Measurements from ENCODE around the gene SIK3.

Gene SIK3

GRCh38 chr11:117064275-117064674 is 34.0 kb downstream of the SIK3 start:
- Histone ChIP-seq H3K4me3 (ENCODE audit: low read length) (peak overlapping the region; percentile 49), H3K9me2 (replicated peaks; ENCODE audit: insufficient read depth, low read length) (no peaks in the 10 kb centered on the region), H3F3A (ENCODE audit: insufficient read depth, low read length) (peaks cover 29% of the 10 kb centered on the region), H3K36me3 (replicated peaks; ENCODE audit: insufficient read depth, low read length) (no peaks in the 10 kb centered on the region), H3K79me2 (ENCODE audit: low read length) (peaks cover 91% of the 10 kb centered on the region), H3K4me1 (ENCODE audit: low read length) (peaks cover 22% of the 10 kb centered on the region), H3K27ac (ENCODE audit: low read length) (peak overlapping the region; percentile 85), H3K27me3 (replicated peaks; ENCODE audit: insufficient read depth, low read length) (no peaks in the 10 kb centered on the region), H3K9me3 (replicated peaks; ENCODE audit: insufficient read depth, low read length) (no peaks in the 10 kb centered on the region), H4K20me1 (ENCODE audit: insufficient read depth, low read length) (no peaks in the 10 kb centered on the region; the same call in 1 of the 2 replicates), H2AFZ (ENCODE audit: low read length) (no peak overlapping the region), H3K4me2 (ENCODE audit: low read depth, low read length) (peak overlapping the region; percentile 77), H3K9ac (ENCODE audit: low read length) (peak overlapping the region; percentile 49; the same call in 1 of the 2 replicates)
- peak; percentile 48 for DNase-seq
- TF ChIP-seq CTCF (IDR thresholded peaks at IDR 0.05; ENCODE audit: low read length): no peak
- TF ChIP-seq EZH2 (optimal IDR thresholded peaks at IDR 0.05; ENCODE audit: low read depth, low read length): no peak
- no peak for TF ChIP-seq EZH2phosphoT487 (IDR thresholded peaks at IDR 0.05; ENCODE audit: low read length)

- H3F3A ChIP-seq (ENCODE audit: insufficient read depth, low read length): peaks cover 29% of the 10 kb centered on the region
- no peak overlapping the region for H3K9ac ChIP-seq (ENCODE audit: low read length)
These were observed 35.7 kb downstream of the SIK3 start for GRCh38 chr11:117062498-117062897.

GRCh38 chr11:117061256-117061655 is 37.0 kb downstream of the SIK3 start:
- no peaks in the 10 kb centered on the region for H3K9me2 ChIP-seq (replicated peaks; ENCODE audit: insufficient read depth, low read length)
- H3K79me2 ChIP-seq (ENCODE audit: low read length): peaks cover 90% of the 10 kb centered on the region
- no peak for TF ChIP-seq CTCF (IDR thresholded peaks at IDR 0.05; ENCODE audit: low read length)
- TF ChIP-seq EZH2phosphoT487 (IDR thresholded peaks at IDR 0.05; ENCODE audit: low read length): no peak
- TF ChIP-seq EZH2 (optimal IDR thresholded peaks at IDR 0.05; ENCODE audit: low read depth, low read length): no peak
- no peak overlapping the region for H3K27ac ChIP-seq (ENCODE audit: low read length)
- peaks cover 27% of the 10 kb centered on the region for H3K4me1 ChIP-seq (ENCODE audit: low read length)
- H3K36me3 ChIP-seq (replicated peaks; ENCODE audit: insufficient read depth, low read length): no peaks in the 10 kb centered on the region
- H3K4me3 ChIP-seq (ENCODE audit: low read length): no peak overlapping the region
- no peaks in the 10 kb centered on the region for H3K9me3 ChIP-seq (replicated peaks; ENCODE audit: insufficient read depth, low read length)
- no peak overlapping the region for H3K9ac ChIP-seq (ENCODE audit: low read length)
- no peaks in the 10 kb centered on the region for H3K27me3 ChIP-seq (replicated peaks; ENCODE audit: insufficient read depth, low read length)
- no peak overlapping the region for H2AFZ ChIP-seq (ENCODE audit: low read length)
- H3K4me2 ChIP-seq (ENCODE audit: low read depth, low read length): no peak overlapping the region
- 0 out of 2 replicates have a peak, but pooled peaks cover 5% of the 10 kb centered on the region for H4K20me1 ChIP-seq (ENCODE audit: insufficient read depth, low read length)
- no peak for DNase-seq
- H3F3A ChIP-seq (ENCODE audit: insufficient read depth, low read length): peaks cover 29% of the 10 kb centered on the region

More at GRCh38 chr11:117062498-117062897, 35.7 kb downstream of the SIK3 start:
- Histone ChIP-seq H3K27me3 (replicated peaks; ENCODE audit: insufficient read depth, low read length) (no peaks in the 10 kb centered on the region), H2AFZ (ENCODE audit: low read length) (no peak overlapping the region), H3K4me2 (ENCODE audit: low read depth, low read length) (peak overlapping the region; percentile 77), H3K36me3 (replicated peaks; ENCODE audit: insufficient read depth, low read length) (no peaks in the 10 kb centered on the region), H4K20me1 (ENCODE audit: insufficient read depth, low read length) (0 out of 2 replicates have a peak, but pooled peaks cover 5% of the 10 kb centered on the region), H3K27ac (ENCODE audit: low read length) (peak overlapping the region; percentile 85; the same call in 1 of the 2 replicates), H3K79me2 (ENCODE audit: low read length) (peaks cover 92% of the 10 kb centered on the region), H3K9me2 (replicated peaks; ENCODE audit: insufficient read depth, low read length) (no peaks in the 10 kb centered on the region), H3K4me3 (ENCODE audit: low read length) (peak overlapping the region; percentile 1; the same call in 1 of the 2 replicates), H3K4me1 (ENCODE audit: low read length) (peaks cover 27% of the 10 kb centered on the region), H3K9me3 (replicated peaks; ENCODE audit: insufficient read depth, low read length) (no peaks in the 10 kb centered on the region)
- DNase-seq: no peak
- no peak for TF ChIP-seq CTCF (IDR thresholded peaks at IDR 0.05; ENCODE audit: low read length)
- no peak for TF ChIP-seq EZH2 (optimal IDR thresholded peaks at IDR 0.05; ENCODE audit: low read depth, low read length)
- TF ChIP-seq EZH2phosphoT487 (IDR thresholded peaks at IDR 0.05; ENCODE audit: low read length): no peak

Measured in MM.1S (cell line).